Ammon's horn (tissue), 1 donor: ENCODE measurements around the gene PTPRG.
"Not testable (repeated sequence)": the region's sequence is repeated elsewhere in the genome, so short reads cannot be mapped to it uniquely, and the experiment has no call there.

Experiments
- DNase-seq: peaks from one replicate; pipeline ENCODE4 v3.0.0-alpha.2; 2016; ENCODE audit warnings: low spot score

Gene PTPRG

GRCh38 chr3:61561374-61562041 lies at the start of gene PTPRG:
TSS of gene PTPRG (plus strand) at chr3:61561571. CDS start at chr3:61562288, 717 bp downstream.
- peak; percentile 85 for DNase-seq

- no peak for DNase-seq
Measured at GRCh38 chr3:61518590-61518989, 42.8 kb upstream of the PTPRG start.

- DNase-seq = no peak
Measured at GRCh38 chr3:61520966-61521628, 40.3 kb upstream of the PTPRG start.

- no peak for DNase-seq
Measured at GRCh38 chr3:61522060-61522459, 39.3 kb upstream of the PTPRG start.

- no peak for DNase-seq
Measured at GRCh38 chr3:61522626-61523025, 38.7 kb upstream of the PTPRG start.

- no peak for DNase-seq
Measured at GRCh38 chr3:61524933-61525332, 36.4 kb upstream of the PTPRG start.

GRCh38 chr3:61526308-61526707 lies 35.1 kb upstream of the PTPRG start:
- DNase-seq = no peak

- DNase-seq = no peak
Measured at GRCh38 chr3:61527011-61527410, 34.4 kb upstream of the PTPRG start.

GRCh38 chr3:61530355-61530754 lies 31.0 kb upstream of the PTPRG start:
- DNase-seq = peak; percentile 55

- no peak for DNase-seq
Measured at GRCh38 chr3:61531528-61531927, 29.8 kb upstream of the PTPRG start.

GRCh38 chr3:61532739-61533500 lies 28.5 kb upstream of the PTPRG start:
- DNase-seq = no peak

- no peak for DNase-seq
Measured at GRCh38 chr3:61535826-61536225, 25.5 kb upstream of the PTPRG start.

- no peak for DNase-seq
Measured at GRCh38 chr3:61537366-61537765, 24.0 kb upstream of the PTPRG start.

GRCh38 chr3:61538486-61538885 lies 22.9 kb upstream of the PTPRG start:
- DNase-seq = no peak

GRCh38 chr3:61541694-61542093 lies 19.7 kb upstream of the PTPRG start:
- DNase-seq = no peak

- no peak for DNase-seq
Measured at GRCh38 chr3:61545716-61546115, 15.7 kb upstream of the PTPRG start.

- DNase-seq = no peak
Measured at GRCh38 chr3:61547625-61548024, 13.7 kb upstream of the PTPRG start.

- not testable (repeated sequence) for DNase-seq
Measured at GRCh38 chr3:61552704-61553103, 8.7 kb upstream of the PTPRG start.

GRCh38 chr3:61559136-61559731 lies 2.1 kb upstream of the PTPRG start:
- DNase-seq = no peak

GRCh38 chr3:61560517-61561373 lies 626 bp upstream of the PTPRG start:
- peak; percentile 54 for DNase-seq

- no peak for DNase-seq
Measured at GRCh38 chr3:61562042-61562720, 810 bp downstream of the PTPRG start.
